HG03139 (cell line): ENCODE measurements around the gene ZNF382.
"Not testable (repeated sequence)": the region's sequence is repeated elsewhere in the genome, so short reads cannot be mapped to it uniquely, and the experiment has no call there.

Experiments used
- ATAC-seq: cut with Tn5 transposase; IDR thresholded peaks from one replicate; pipeline ENCODE4 v1.9.1; 2021; ENCODE audit not compliant: unreplicated experiment

ZNF382 gene

GRCh38 chr19:36605101-36605876 lies at the start of gene ZNF382:
Gene ZNF382, plus strand, starts transcription at chr19:36605313. Its CDS starts 4,602 bp downstream, at chr19:36609915.
- ATAC-seq, result peak; percentile 62

- ATAC-seq, result no peak
These were observed 40.7 kb upstream of the ZNF382 start for GRCh38 chr19:36564391-36564790.

GRCh38 chr19:36572593-36573019 lies 32.5 kb upstream of the ZNF382 start:
- no peak for ATAC-seq

GRCh38 chr19:36573020-36573894 lies 31.9 kb upstream of the ZNF382 start, which contains the start of gene ZNF529:
Gene ZNF529, minus strand, starts transcription at chr19:36573292. Its CDS starts 946 bp downstream, at chr19:36572346.
- ATAC-seq, result peak; percentile 84

- ATAC-seq, result peak; percentile 11
These were observed 31.0 kb upstream of the ZNF382 start for GRCh38 chr19:36573895-36574720.

GRCh38 chr19:36574741-36575140 lies 30.4 kb upstream of the ZNF382 start:
- ATAC-seq, result no peak

- ATAC-seq, result no peak
These were observed 27.7 kb upstream of the ZNF382 start for GRCh38 chr19:36577271-36577996.

GRCh38 chr19:36579255-36579654 lies 25.9 kb upstream of the ZNF382 start:
- no peak for ATAC-seq

- ATAC-seq, result not testable (repeated sequence)
These were observed 2.4 kb upstream of the ZNF382 start for GRCh38 chr19:36602681-36603080.

GRCh38 chr19:36604656-36605100 lies 435 bp upstream of the ZNF382 start:
- ATAC-seq, result peak; percentile 64

- peak; percentile 12 for ATAC-seq
These were observed 865 bp downstream of the ZNF382 start for GRCh38 chr19:36605877-36606478.

- ATAC-seq, result no peak
These were observed 21.9 kb downstream of the ZNF382 start for GRCh38 chr19:36627057-36627456.

GRCh38 chr19:36635342-36635741 lies 30.2 kb downstream of the ZNF382 start:
- ATAC-seq, result no peak

GRCh38 chr19:36638862-36639510 lies 33.9 kb downstream of the ZNF382 start:
- no peak for ATAC-seq

- no peak for ATAC-seq
These were observed 41.6 kb downstream of the ZNF382 start for GRCh38 chr19:36646746-36647145.

- ATAC-seq, result no peak
These were observed 47.8 kb downstream of the ZNF382 start for GRCh38 chr19:36652958-36653357.

- no peak for ATAC-seq
These were observed 60.7 kb downstream of the ZNF382 start for GRCh38 chr19:36665832-36666231.

- ATAC-seq, result no peak
These were observed 63.5 kb downstream of the ZNF382 start for GRCh38 chr19:36668646-36669045.

GRCh38 chr19:36672368-36672767 lies 67.3 kb downstream of the ZNF382 start:
- no peak for ATAC-seq
